Hepatocyte (in vitro differentiated cells): ENCODE measurements around the gene AMZ2.

ENCODE experiments used
- CTCF ChIP-seq: fragments of 200-600 bp; sonication (generic); IDR thresholded peaks from 2 replicates; pipeline ENCODE4 v1.5.1; 2016; ENCODE audit warnings: antibody characterized with exemption, mild to moderate bottlenecking; ENCODE audit not compliant: poor library complexity
- EZH2phosphoT487 ChIP-seq: fragments of 200-600 bp; sonication (generic); IDR thresholded peaks from one replicate; pipeline ENCODE4 v1.6.1; 2018; ENCODE audit warnings: antibody characterized with exemption, mild to moderate bottlenecking, low read depth, moderate library complexity; ENCODE audit not compliant: unreplicated experiment, severe bottlenecking

GRCh38 chr17:68238164-68238870 is 9.5 kb upstream of the AMZ2 start:
- no peak for TF ChIP-seq CTCF
- no peak for TF ChIP-seq EZH2phosphoT487
